ENCODE measurements around the gene EHBP1. TPM values are rescaled to one million over a fixed set of nuclear protein-coding genes. Genes with fewer than 3 reads are reported as not detected.

The EHBP1 gene
- total RNA-seq, 3 donors from 2014 or later (not counting 1 experiment from before 2014, with no cell fraction given) = 22.4 to 33.4 (median 28.3) TPM

DNA sequence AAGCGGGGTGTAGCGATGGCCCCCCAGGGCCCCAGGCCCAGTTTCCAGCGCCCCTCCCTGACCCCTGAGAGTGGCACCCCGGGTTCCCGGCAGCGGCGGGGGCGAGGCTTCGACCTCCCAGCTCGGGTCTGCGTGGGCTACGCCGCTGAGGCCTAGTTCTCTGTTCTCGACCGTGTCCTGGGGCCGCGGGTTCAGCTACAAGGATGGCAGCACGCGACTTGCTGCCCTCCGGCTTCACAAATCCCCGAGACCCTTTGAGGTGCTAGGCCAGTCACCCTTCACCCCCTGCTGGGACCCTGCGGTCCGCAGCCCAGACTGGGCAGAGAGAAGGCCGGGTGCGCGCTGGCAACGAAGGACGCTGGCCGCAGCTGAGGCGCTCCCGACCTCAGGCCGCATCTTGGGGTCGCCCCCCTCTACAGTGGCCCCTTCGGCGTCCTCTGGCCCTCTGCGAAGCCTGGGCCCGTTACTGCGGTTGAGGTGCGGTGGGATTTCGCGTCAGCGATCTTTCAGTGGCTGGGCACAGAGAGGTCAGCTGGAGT lies 346.4 kb downstream of the EHBP1 start:
- Mint-ChIP-seq H3K27me3 (ENCODE audit: low read depth in 2 of 2) (peaks cover 77 to 78% of the 10 kb centered on the region in 2 donors), H3K27ac (no peak overlapping the region), H3K9me3 (no peaks in the 10 kb centered on the region), H3K36me3 (peaks cover 6% of the 10 kb centered on the region), H3K4me3 (peak overlapping the region; percentile 45), H3K4me1 (peaks cover 55 to 69% of the 10 kb centered on the region in 2 donors)
- H3K4me3 ChIP-seq (ENCODE audit: low read length) = no peak overlapping the region
- no peak for DNase-seq
- TF ChIP-seq, protein P1, sequence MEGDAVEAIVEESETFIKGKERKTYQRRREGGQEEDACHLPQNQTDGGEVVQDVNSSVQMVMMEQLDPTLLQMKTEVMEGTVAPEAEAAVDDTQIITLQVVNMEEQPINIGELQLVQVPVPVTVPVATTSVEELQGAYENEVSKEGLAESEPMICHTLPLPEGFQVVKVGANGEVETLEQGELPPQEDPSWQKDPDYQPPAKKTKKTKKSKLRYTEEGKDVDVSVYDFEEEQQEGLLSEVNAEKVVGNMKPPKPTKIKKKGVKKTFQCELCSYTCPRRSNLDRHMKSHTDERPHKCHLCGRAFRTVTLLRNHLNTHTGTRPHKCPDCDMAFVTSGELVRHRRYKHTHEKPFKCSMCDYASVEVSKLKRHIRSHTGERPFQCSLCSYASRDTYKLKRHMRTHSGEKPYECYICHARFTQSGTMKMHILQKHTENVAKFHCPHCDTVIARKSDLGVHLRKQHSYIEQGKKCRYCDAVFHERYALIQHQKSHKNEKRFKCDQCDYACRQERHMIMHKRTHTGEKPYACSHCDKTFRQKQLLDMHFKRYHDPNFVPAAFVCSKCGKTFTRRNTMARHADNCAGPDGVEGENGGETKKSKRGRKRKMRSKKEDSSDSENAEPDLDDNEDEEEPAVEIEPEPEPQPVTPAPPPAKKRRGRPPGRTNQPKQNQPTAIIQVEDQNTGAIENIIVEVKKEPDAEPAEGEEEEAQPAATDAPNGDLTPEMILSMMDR (IDR thresholded peaks at IDR 0.05) = no peak
- H3K36me3 ChIP-seq (ENCODE audit: control insufficient read depth, insufficient read depth, low read length) = no peaks in the 10 kb centered on the region
- peaks cover 68% of the 10 kb centered on the region for H3K27me3 ChIP-seq (ENCODE audit: control insufficient read depth, insufficient read depth, low read length)
- ATAC-seq = no peak
- H3K4me1 ChIP-seq (ENCODE audit: control insufficient read depth, insufficient read depth, low read length) = peaks cover 79% of the 10 kb centered on the region
- H3K9me3 ChIP-seq (ENCODE audit: control insufficient read depth, insufficient read depth, low read length) = no peaks in the 10 kb centered on the region
- WGBS (ENCODE audit: insufficient coverage) = 12% methylated on average over 42 of the region's 42 CpGs
- intact Hi-C loops (cut with micrococcal nuclease) = no loop called here
- no peak overlapping the region for H3K27ac ChIP-seq (ENCODE audit: low read length)

DNA sequence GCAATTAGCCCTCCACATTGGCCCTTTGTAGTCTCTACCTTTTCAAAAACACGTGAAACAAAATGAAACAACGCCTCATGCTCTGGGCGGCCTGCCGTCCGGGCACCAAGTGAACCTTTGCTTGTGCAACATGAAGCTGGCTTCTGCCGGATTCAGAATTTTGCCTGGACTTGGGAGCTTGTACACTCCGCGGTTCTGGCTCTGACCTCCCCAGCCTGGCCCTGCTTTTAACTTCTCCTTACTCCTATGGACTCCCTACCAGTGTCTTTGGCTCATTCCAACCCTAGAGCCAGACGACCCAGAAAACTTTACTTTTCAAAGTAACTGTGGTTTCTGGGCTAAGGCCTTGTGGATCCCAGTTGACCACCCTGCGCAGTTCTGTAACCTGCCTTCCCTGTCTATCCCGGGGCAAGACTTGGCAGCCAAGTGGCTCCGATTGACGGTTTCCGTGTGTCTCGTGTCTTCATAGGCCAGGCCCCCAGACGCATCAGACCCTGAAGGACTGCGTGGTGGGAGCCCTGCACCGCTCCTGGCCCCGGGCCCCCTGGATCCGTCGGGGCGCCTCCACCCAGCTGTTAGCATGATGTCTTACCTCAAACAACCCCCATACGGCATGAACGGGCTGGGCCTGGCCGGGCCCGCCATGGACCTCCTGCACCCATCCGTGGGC lies 347.0 kb downstream of the EHBP1 start:
- ATAC-seq (no peak), DNase-seq (no peak)
- no peak overlapping the region for H3K27ac ChIP-seq (ENCODE audit: low read length)
- peaks cover 76% of the 10 kb centered on the region for H3K4me1 ChIP-seq (ENCODE audit: control insufficient read depth, insufficient read depth, low read length)
- Mint-ChIP-seq H3K4me3 (peak overlapping the region; percentile 45), H3K27ac (no peak overlapping the region), H3K9me3 (no peaks in the 10 kb centered on the region), H3K36me3 (peaks cover 6% of the 10 kb centered on the region), H3K4me1 (peaks cover 61 to 69% of the 10 kb centered on the region in 2 donors), H3K27me3 (ENCODE audit: low read depth in 2 of 2) (peaks cover 79 to 82% of the 10 kb centered on the region in 2 donors)
- no peak overlapping the region for H3K4me3 ChIP-seq (ENCODE audit: low read length)
- H3K36me3 ChIP-seq (ENCODE audit: control insufficient read depth, insufficient read depth, low read length) = no peaks in the 10 kb centered on the region
- H3K27me3 ChIP-seq (ENCODE audit: control insufficient read depth, insufficient read depth, low read length) = peaks cover 70% of the 10 kb centered on the region
- 27% methylated on average over 27 of the region's 27 CpGs for WGBS (ENCODE audit: insufficient coverage)
- intact Hi-C loops (cut with micrococcal nuclease) = no loop called here
- TF ChIP-seq, protein P1 (IDR thresholded peaks at IDR 0.05) = no peak
- H3K9me3 ChIP-seq (ENCODE audit: control insufficient read depth, insufficient read depth, low read length) = no peaks in the 10 kb centered on the region

DNA sequence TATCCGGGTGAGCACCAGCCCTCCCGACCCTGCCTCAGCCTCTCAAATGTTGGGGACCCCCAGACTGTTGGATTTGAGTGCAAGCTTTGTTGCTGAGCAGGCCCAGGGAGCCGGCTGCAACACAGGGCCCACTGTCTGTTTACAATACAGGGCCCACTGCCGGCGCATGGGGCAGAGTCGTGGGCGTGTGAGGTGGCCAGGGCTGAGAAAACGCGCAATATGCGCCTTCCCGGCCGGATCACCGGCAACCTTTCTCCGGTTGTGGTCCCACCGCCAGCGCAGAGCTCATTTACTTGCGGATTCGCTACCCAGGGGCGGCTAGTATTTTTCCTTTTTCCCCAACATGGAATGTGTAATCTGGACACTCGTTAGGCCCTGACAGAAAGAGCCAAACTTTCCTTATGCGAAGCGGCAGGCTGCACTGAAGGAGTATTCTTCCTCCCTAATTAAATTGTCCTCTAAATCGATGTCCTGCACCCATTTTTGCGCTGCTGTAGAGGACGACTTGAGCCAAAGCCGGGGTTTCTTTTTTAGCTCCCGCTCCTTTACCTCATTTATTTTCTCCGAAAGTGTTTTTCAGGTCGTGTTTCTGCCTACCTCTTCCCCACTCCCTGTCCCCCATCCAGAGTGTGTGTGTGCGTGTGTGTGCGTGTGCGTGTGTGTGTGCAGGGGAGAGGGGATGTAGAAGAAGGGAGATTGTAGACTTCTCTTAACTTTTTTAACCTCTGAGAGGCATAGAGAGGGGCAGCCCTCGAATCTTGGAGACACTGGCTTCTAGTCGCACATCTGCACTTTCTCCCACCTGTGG lies 347.8 kb downstream of the EHBP1 start:
- H3K4me1 ChIP-seq (ENCODE audit: control insufficient read depth, insufficient read depth, low read length) = peaks cover 76% of the 10 kb centered on the region
- H3K27ac Mint-ChIP-seq = no peak overlapping the region
- peaks cover 6% of the 10 kb centered on the region for H3K36me3 Mint-ChIP-seq
- H3K27me3 Mint-ChIP-seq (ENCODE audit: low read depth in 2 of 2) = peaks cover 79 to 85% of the 10 kb centered on the region in 2 donors
- no peak overlapping the region for H3K4me3 ChIP-seq (ENCODE audit: low read length)
- DNase-seq (no peak), ATAC-seq (no peak)
- 16% methylated on average over 29 of the region's 34 CpGs for WGBS (ENCODE audit: insufficient coverage)
- H3K27ac ChIP-seq (ENCODE audit: low read length) = no peak overlapping the region
- peaks cover 71% of the 10 kb centered on the region for H3K27me3 ChIP-seq (ENCODE audit: control insufficient read depth, insufficient read depth, low read length)
- TF ChIP-seq, protein P1 (IDR thresholded peaks at IDR 0.05) = no peak
- intact Hi-C loops (cut with micrococcal nuclease) = no loop called here
- no peaks in the 10 kb centered on the region for H3K36me3 ChIP-seq (ENCODE audit: control insufficient read depth, insufficient read depth, low read length)
- peaks cover 64% of the 10 kb centered on the region in 2 donors for H3K4me1 Mint-ChIP-seq
- H3K4me3 Mint-ChIP-seq = peak overlapping the region; percentile 52
- no peaks in the 10 kb centered on the region for H3K9me3 ChIP-seq (ENCODE audit: control insufficient read depth, insufficient read depth, low read length)
- no peaks in the 10 kb centered on the region for H3K9me3 Mint-ChIP-seq
